Measurements from ENCODE around the gene SREBF2. TPM values are rescaled to one million over a fixed set of nuclear protein-coding genes. Genes with fewer than 3 reads are reported as not detected.

The SREBF2 gene
- total and polyA plus RNA-seq, 2 experiments from 2014 or later = 23.6 to 26.5 TPM

DNA sequence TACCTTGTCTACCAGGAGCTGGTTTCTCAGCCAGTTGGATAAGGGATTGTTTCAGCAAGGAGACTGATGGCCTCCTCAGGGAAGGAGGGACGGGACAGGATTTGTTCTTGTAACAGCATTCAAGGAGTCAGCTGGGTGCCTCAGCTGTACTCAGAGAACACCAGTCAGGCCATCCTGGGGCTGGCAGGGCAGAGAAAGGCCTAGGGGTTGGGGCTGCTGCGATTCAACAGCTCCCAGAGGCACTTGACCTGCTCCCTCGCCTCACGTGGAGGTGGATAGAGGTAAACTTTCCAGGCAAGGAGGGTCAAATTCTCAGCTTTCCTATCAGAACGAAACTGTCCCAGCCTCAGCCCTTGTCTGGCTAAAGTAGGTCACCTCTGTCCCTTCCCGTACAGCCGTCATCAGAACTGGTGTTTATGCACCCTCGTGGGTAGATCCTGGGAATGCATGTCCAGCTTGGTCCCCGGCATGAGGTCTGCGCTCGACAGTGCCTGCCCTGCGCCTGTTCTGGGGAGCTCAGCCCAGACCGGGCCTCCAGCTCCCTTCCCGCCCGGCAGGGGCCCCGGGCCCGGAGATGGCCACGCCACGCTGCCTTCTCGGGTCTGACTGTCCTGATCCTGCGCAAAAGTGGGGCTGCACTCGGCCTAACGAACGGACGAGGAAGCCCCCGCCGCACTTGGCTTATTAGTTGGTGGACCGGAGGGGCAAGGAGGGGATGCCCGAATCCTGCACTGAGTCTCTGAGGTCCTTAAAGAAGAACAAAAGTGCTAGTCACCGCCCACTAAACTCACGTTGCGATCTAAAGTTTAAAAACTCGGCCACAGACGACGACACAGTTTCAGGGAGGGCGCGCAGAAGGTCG lies 33.2 kb upstream of the SREBF2 start:
- H2AFZ ChIP-seq = peak overlapping the region; percentile 99
- 14 to 16% methylated on average over 38 of the region's 38 CpGs for WGBS, 2 experiments (ENCODE audit: low coverage in 1 of 2, low lambda C conversion rate in 2 of 2, missing lambda C conversion rate in 2 of 2)
- in situ Hi-C loops (cut with MboI) = no loop called here
- H3K36me3 ChIP-seq (ENCODE audit: low read depth) = no peaks in the 10 kb centered on the region
- TF ChIP-seq EZH2 (IDR thresholded peaks at IDR 0.05; ENCODE audit: insufficient read depth, poor library complexity, severe bottlenecking) (no peak), EZH2phosphoT487 (IDR thresholded peaks at IDR 0.05; ENCODE audit: insufficient read depth, low read depth) (no peak)
- H3K4me3 ChIP-seq = peak overlapping the region; percentile 87
- no peaks in the 10 kb centered on the region for H3F3A ChIP-seq (ENCODE audit: insufficient read depth)
- H3K79me2 ChIP-seq (ENCODE audit: insufficient read depth) = peaks cover 13% of the 10 kb centered on the region
- peak overlapping the region; percentile 84 for H3K9ac ChIP-seq
- H3K4me1 ChIP-seq (ENCODE audit: insufficient read depth) = 0 out of 2 replicates have a peak, but pooled peaks cover 4% of the 10 kb centered on the region
- H3K9me2 ChIP-seq (ENCODE audit: insufficient read depth) = no peaks in the 10 kb centered on the region
- peak overlapping the region; percentile 94 for H3K4me2 ChIP-seq (ENCODE audit: unreplicated experiment)
- H3K27me3 ChIP-seq (replicated peaks; ENCODE audit: insufficient read depth) = no peaks in the 10 kb centered on the region
- peak overlapping the region; percentile 52 for H3K27ac ChIP-seq
- DNase-seq = peak; percentile 57
- H4K20me1 ChIP-seq (ENCODE audit: insufficient read depth) = no peaks in the 10 kb centered on the region
- no peaks in the 10 kb centered on the region for H3K9me3 ChIP-seq (ENCODE audit: low read depth)

DNA sequence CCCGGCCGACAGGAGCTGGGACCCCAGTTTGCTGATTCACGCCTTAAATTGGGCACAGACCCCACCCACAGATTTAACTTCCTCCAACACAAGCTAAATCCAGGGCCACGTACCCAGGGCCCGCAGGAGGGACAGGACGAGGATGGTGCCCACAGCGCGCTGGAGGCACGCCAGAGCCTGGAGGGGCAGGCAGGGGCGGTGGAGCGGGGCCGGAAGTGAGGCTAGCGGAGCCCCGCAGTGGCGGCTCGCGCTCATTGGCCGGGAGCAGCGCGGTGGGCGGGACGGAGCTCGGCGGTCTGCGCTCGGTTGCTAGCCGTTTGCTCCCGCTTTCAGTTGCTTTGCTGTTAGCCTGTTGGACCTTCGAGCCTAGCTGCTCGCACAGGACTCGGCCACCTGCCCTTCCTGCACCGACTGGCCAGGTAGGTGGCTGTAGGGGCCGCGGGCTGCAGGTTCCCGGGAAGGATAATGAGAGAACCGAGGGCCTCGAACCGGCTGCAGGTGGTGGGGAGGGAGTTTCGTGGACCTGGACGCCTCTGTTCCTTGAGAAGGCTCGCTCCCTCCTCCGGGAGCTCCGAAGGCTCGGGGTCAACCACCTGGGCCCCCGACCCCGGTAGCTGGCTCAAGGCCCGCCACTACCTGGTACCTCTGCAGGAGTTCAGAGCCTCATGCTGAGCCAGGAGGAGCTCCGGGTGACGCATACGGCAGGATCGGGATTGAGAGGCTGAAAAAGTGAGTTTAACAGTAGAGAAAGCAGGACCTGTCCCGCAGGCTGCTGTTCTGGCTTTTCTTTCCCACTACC lies 32.4 kb upstream of the SREBF2 start, which contains the start of gene CCDC134:
Gene CCDC134 (plus strand): TSS at position 332 of the 799 bp plus-strand sequence. CDS start 8,212 bp downstream, outside the sequence.
- in situ Hi-C loops (cut with MboI) = no loop called here
- 1% methylated on average over 44 to 51 of the region's 52 CpGs for WGBS, 2 experiments (ENCODE audit: low coverage in 1 of 2, low lambda C conversion rate in 2 of 2, missing lambda C conversion rate in 2 of 2)

DNA sequence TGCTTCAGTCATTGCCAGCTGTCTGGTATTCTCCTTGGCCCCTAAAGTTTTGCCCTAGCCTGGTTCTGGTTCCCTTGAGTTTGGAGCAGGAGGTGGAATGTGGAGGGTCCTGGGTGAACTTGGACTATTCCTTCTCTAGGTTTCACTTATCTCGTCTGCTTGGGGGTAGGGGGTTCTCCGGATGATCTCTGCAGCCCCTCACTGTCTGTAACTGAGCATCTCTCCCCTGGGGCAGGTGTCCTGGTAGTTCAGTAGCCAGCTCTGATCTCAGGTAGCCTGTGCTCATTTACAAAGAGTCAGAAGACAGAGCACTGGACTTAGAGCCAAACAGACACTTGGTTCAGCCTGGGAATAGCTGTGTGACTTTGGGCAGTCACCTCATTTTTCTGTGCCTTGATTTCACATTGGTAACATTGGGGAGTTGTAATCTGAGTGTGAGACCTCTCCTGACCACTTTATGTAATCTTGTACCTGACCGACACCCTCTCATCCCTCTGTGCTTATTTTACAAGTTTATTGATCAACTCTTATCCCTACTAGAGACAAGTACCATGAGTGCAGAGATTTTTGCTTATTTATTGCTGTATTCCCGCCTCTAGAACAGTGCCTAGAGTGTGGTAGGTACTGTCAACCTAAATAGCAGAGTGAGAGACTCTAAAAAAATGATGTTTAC lies 31.6 kb upstream of the SREBF2 start:
- H3K27ac ChIP-seq = no peak overlapping the region
- H3K4me3 ChIP-seq = peak overlapping the region; percentile 87
- DNase-seq = no peak
- H3K9ac ChIP-seq = peak overlapping the region; percentile 84
- H3F3A ChIP-seq (ENCODE audit: insufficient read depth) = no peaks in the 10 kb centered on the region
- H3K4me1 ChIP-seq (ENCODE audit: insufficient read depth) = 0 out of 2 replicates have a peak, but pooled peaks cover 4% of the 10 kb centered on the region
- TF ChIP-seq EZH2phosphoT487 (IDR thresholded peaks at IDR 0.05; ENCODE audit: insufficient read depth, low read depth) = no peak
- TF ChIP-seq EZH2 (IDR thresholded peaks at IDR 0.05; ENCODE audit: insufficient read depth, poor library complexity, severe bottlenecking) = no peak
- H3K79me2 ChIP-seq (ENCODE audit: insufficient read depth) = peaks cover 13% of the 10 kb centered on the region
- H3K27me3 ChIP-seq (replicated peaks; ENCODE audit: insufficient read depth) = no peaks in the 10 kb centered on the region
- peak overlapping the region; percentile 99 for H2AFZ ChIP-seq
- H3K4me2 ChIP-seq (ENCODE audit: unreplicated experiment) = peak overlapping the region; percentile 94
- 25 to 26% methylated on average over 4 of the region's 4 CpGs for WGBS, 2 experiments (ENCODE audit: low coverage in 1 of 2, low lambda C conversion rate in 2 of 2, missing lambda C conversion rate in 2 of 2)
- in situ Hi-C loops (cut with MboI) = no loop called here
- H3K9me2 ChIP-seq (ENCODE audit: insufficient read depth) = no peaks in the 10 kb centered on the region
- no peaks in the 10 kb centered on the region for H3K9me3 ChIP-seq (ENCODE audit: low read depth)
- no peaks in the 10 kb centered on the region for H3K36me3 ChIP-seq (ENCODE audit: low read depth)
- H4K20me1 ChIP-seq (ENCODE audit: insufficient read depth) = no peaks in the 10 kb centered on the region

More for the DNA sequence above, 32.4 kb upstream of the SREBF2 start, which contains the start of gene CCDC134:
- H2AFZ ChIP-seq = peak within 1 kb of the TSS; percentile 99
- H3K27ac ChIP-seq = peak within 1 kb of the TSS; percentile 52
- no peaks in the 10 kb centered on the region for H4K20me1 ChIP-seq (ENCODE audit: insufficient read depth)
- H3K4me1 ChIP-seq (ENCODE audit: insufficient read depth) = 0 out of 2 replicates have a peak, but pooled peaks cover 4% of the 10 kb centered on the region
- H3K4me3 ChIP-seq = peak within 1 kb of the TSS; percentile 87
- peaks cover 13% of the 10 kb centered on the region for H3K79me2 ChIP-seq (ENCODE audit: insufficient read depth)
- no peak for TF ChIP-seq EZH2 (IDR thresholded peaks at IDR 0.05; ENCODE audit: insufficient read depth, poor library complexity, severe bottlenecking)
- TF ChIP-seq EZH2phosphoT487 (IDR thresholded peaks at IDR 0.05; ENCODE audit: insufficient read depth, low read depth) = no peak
- no peaks in the 10 kb centered on the region for H3F3A ChIP-seq (ENCODE audit: insufficient read depth)
- H3K27me3 ChIP-seq (replicated peaks; ENCODE audit: insufficient read depth) = no peaks in the 10 kb centered on the region
- H3K36me3 ChIP-seq (ENCODE audit: low read depth) = no peaks in the 10 kb centered on the region
- peak within 1 kb of the TSS; percentile 94 for H3K4me2 ChIP-seq (ENCODE audit: unreplicated experiment)
- peak within 1 kb of the TSS; percentile 84 for H3K9ac ChIP-seq
- H3K9me2 ChIP-seq (ENCODE audit: insufficient read depth) = no peaks in the 10 kb centered on the region
- no peaks in the 10 kb centered on the region for H3K9me3 ChIP-seq (ENCODE audit: low read depth)
- peak; percentile 92 for DNase-seq

DNA sequence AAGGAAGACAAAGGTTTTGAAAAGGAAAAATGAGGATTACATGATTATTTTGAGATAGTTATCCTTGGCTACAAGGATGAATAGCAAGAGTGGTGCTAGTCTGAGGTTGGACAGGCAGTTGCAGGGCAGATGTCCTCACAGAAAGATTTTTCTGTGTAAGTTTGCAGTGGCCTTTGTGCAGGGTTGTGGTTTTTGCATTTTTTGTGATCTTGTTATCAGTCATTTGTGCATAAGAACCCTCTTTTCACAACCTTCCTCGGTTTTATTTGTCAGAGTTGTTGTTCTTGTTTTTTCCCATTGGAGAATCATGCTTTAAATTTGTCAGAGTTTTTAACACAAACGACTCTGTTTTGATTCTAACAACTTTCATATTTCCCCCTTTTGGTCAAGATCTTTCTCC lies 31.0 kb upstream of the SREBF2 start:
- Histone ChIP-seq H4K20me1 (ENCODE audit: insufficient read depth) (no peaks in the 10 kb centered on the region), H3K36me3 (ENCODE audit: low read depth) (no peaks in the 10 kb centered on the region), H3K4me1 (ENCODE audit: insufficient read depth) (0 out of 2 replicates have a peak, but pooled peaks cover 4% of the 10 kb centered on the region), H3K9me2 (ENCODE audit: insufficient read depth) (no peaks in the 10 kb centered on the region), H3K4me2 (ENCODE audit: unreplicated experiment) (peak overlapping the region; percentile 94), H3K27ac (no peak overlapping the region), H3K27me3 (replicated peaks; ENCODE audit: insufficient read depth) (no peaks in the 10 kb centered on the region), H3K79me2 (ENCODE audit: insufficient read depth) (peaks cover 13% of the 10 kb centered on the region), H2AFZ (no peak overlapping the region; the same call in 1 of the 2 replicates), H3K4me3 (no peak overlapping the region), H3K9me3 (ENCODE audit: low read depth) (no peaks in the 10 kb centered on the region), H3F3A (ENCODE audit: insufficient read depth) (no peaks in the 10 kb centered on the region), H3K9ac (peak overlapping the region; percentile 84; the same call in 1 of the 2 replicates)
- DNase-seq = no peak
- in situ Hi-C loops (cut with MboI) = no loop called here
- WGBS, 2 experiments (ENCODE audit: low coverage in 1 of 2, low lambda C conversion rate in 2 of 2, missing lambda C conversion rate in 2 of 2) = 72 to 79% methylated on average over 2 of the region's 2 CpGs
- TF ChIP-seq EZH2phosphoT487 (IDR thresholded peaks at IDR 0.05; ENCODE audit: insufficient read depth, low read depth) = no peak
- TF ChIP-seq EZH2 (IDR thresholded peaks at IDR 0.05; ENCODE audit: insufficient read depth, poor library complexity, severe bottlenecking) = no peak

Data from GM23248 (cell line).